ENCODE measurements around the gene NCOA6.

NCOA6 gene

DNA sequence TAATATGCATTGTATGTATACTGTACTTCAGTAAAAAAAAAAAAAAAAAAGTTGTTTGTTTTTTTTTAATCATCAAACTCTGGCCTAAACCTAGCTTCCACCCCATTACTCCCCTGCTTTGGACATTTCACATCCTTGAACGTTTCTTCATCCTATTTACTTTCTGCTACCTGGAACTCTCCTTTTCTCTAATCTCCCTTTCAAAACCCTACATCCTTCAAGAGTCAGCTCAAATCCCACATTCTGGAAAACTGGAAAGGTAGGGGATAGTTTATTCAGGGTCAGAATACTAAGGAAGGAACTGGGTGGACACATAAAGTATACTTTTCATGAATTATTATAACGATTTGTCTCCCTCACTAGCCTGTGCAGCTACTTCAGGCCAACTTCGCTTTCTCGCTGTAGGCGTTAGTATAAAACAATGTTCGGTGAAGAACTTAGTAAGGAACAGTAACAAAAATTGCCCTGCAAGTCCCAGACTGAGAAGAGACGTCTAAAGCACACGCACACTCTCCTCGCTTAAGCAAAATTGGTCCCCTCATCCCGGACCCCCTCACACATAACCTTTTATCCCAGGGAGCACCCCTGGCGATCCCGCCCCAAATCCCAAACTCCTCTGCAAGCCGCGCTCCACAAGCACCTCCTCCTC is 149.3 kb downstream of the NCOA6 start:
- no peaks in the 10 kb centered on the region for H3K9me3 Mint-ChIP-seq
- no peaks in the 10 kb centered on the region for H3K36me3 Mint-ChIP-seq
- H3K27ac Mint-ChIP-seq = peak overlapping the region; percentile 96
- peak overlapping the region; percentile 93 for H3K4me3 Mint-ChIP-seq
- no peak for DNase-seq
- peaks cover 20% of the 10 kb centered on the region for H3K4me1 Mint-ChIP-seq
- H3K27me3 Mint-ChIP-seq = no peaks in the 10 kb centered on the region
- CTCF ChIA-PET = interaction anchor here (1.4 kb wide), 1 partner anchor 33 kb away, joined by 3 read pairs; no protein-coding TSS in a partner anchor

DNA sequence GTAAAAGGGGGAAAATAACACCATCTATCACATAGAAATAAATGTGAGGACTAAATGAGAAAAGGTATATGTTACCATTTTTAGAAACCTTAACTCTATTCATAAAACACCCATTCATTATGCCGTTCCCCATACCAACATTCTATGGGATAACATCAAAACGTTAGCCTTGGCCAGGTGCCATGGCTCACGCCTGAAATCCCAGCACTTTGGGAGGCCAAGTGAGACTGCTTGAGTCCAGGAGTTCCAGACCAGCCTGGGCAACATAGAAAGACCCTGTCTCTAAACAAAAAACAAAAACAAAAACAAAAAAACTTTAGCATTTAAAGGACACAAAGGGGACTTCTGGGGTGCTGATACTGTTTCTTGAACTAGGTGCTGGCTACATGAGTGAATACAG is 149.9 kb downstream of the NCOA6 start:
- no peaks in the 10 kb centered on the region for H3K36me3 Mint-ChIP-seq
- H3K27ac Mint-ChIP-seq = no peak overlapping the region
- CTCF ChIA-PET = no interaction called here

DNA sequence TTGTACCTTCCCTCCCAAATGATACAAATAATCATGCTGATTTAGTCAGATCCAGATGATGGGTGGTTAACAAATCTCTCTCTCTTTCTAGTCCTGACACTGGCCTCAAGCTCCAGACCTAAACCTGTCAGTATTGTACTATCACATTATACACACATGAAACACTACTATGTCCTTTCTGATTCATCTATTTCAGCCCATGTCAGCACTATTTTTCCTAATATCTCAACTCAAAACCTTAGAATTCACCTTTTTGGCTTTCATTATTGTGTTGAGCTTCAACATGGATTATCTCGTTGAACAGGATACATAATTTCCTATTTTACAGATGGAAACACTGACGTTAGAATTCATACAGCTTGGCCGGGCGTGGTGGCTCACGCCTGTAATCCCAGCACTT is 152.0 kb downstream of the NCOA6 start:
- CTCF ChIA-PET = no interaction called here
- no peaks in the 10 kb centered on the region for H3K9me3 Mint-ChIP-seq
- no peak overlapping the region for H3K27ac Mint-ChIP-seq
- peaks cover 18% of the 10 kb centered on the region for H3K4me1 Mint-ChIP-seq
- H3K27me3 Mint-ChIP-seq = no peaks in the 10 kb centered on the region
- DNase-seq = no peak
- no peak overlapping the region for H3K4me3 Mint-ChIP-seq
- H3K36me3 Mint-ChIP-seq = peaks cover 2% of the 10 kb centered on the region

More for the DNA sequence above, 149.9 kb downstream of the NCOA6 start:
- Mint-ChIP-seq H3K4me1 (peaks cover 20% of the 10 kb centered on the region), H3K4me3 (no peak overlapping the region), H3K27me3 (no peaks in the 10 kb centered on the region), H3K9me3 (no peaks in the 10 kb centered on the region)
- DNase-seq = no peak

DNA sequence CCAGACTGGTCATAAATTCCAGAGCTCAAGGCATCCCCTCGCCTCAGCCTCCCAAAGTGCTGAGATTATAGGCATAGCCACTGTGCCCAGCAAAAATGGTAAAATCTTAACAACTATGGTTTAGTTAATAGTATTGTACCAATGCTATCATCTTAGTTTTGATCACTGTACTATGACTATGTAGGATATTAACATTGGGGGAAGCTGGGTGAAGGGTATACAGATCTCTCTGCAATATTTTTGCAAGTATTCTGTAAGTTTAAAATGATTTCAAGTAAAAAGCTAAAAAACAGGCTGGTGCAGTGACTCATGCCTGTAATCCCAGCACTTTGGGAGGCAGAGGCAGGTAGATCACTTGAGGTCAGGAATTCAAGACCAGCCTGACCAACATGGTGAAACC is 156.4 kb downstream of the NCOA6 start:
- Mint-ChIP-seq H3K4me3 (no peak overlapping the region), H3K27me3 (no peaks in the 10 kb centered on the region), H3K9me3 (no peaks in the 10 kb centered on the region), H3K4me1 (no peaks in the 10 kb centered on the region), H3K36me3 (peaks cover 2% of the 10 kb centered on the region), H3K27ac (no peak overlapping the region)
- DNase-seq = no peak
- CTCF ChIA-PET = interaction anchor here (0.6 kb wide), 1 partner anchor 51 kb away, joined by 3 read pairs; no protein-coding TSS in a partner anchor
